ENCODE data around the gene RANBP17. TPM values are rescaled to one million over a fixed set of nuclear protein-coding genes. Genes with fewer than 3 reads are reported as not detected.

The RANBP17 gene
- total and polyA plus RNA-seq, 2 of the 4 experiments (the other 2 are of a cell fraction): 8.2 to 29.0 TPM

- no peaks in the 10 kb centered on the region for H3K36me3 ChIP-seq (ENCODE audit: control insufficient read depth, insufficient read depth, low read length)
- no peak overlapping the region for H2BK120ac ChIP-seq (ENCODE audit: low read depth, low read length)
- no peak overlapping the region for H2BK5ac ChIP-seq (ENCODE audit: low read depth, low read length, poor library complexity, severe bottlenecking)
- no peak overlapping the region for H2AFZ ChIP-seq (replicated peaks; ENCODE audit: low read length, poor library complexity)
- H3K9ac ChIP-seq (ENCODE audit: low read depth, low read length): no peak overlapping the region
- no peaks in the 10 kb centered on the region for H4K20me1 ChIP-seq (ENCODE audit: insufficient read depth, low read length)
- H3K4me3 ChIP-seq (ENCODE audit: insufficient read depth, low read depth, low read length): no peak overlapping the region
- intact Hi-C loops (cut with micrococcal nuclease): no loop called here
- no TSS peak for BruUV-seq (replicated peaks)
- ChIA-PET CTCF (no interaction called here), POLR2A (ENCODE audit: unreplicated experiment) (no interaction called here)
- no peaks in the 10 kb centered on the region for H3K79me1 ChIP-seq (ENCODE audit: low read depth in 1 of 2, low read length in 2 of 2)
- no peak overlapping the region for H2AK9ac ChIP-seq (replicated peaks; ENCODE audit: low read depth, low read length, poor library complexity)
- WGBS, 2 experiments (ENCODE audit: extremely low coverage in 2 of 2, insufficient read length in 1 of 2): no CpG with 5 or more reads among the region's 1 CpG
- no peak overlapping the region for H3K4ac ChIP-seq (ENCODE audit: low read depth, low read length)
- no peak overlapping the region for H4K91ac ChIP-seq (ENCODE audit: insufficient read depth, low read depth, low read length)
- H4K8ac ChIP-seq (ENCODE audit: low read depth in 2 of 2, low read length in 2 of 2): no peak overlapping the region
- H3K9me1 ChIP-seq (ENCODE audit: insufficient read depth, low read length): no peaks in the 10 kb centered on the region
- no peak overlapping the region for H2AK5ac ChIP-seq (ENCODE audit: low read depth, low read length)
- no peak overlapping the region for H3K27ac ChIP-seq (ENCODE audit: insufficient read depth, low read length)
- H3K9me3 ChIP-seq (ENCODE audit: control insufficient read depth, insufficient read depth, low read length): no peaks in the 10 kb centered on the region
- H2BK15ac ChIP-seq (ENCODE audit: low read depth, low read length): no peak overlapping the region
- no peaks in the 10 kb centered on the region for H3K27me3 ChIP-seq (ENCODE audit: control insufficient read depth, insufficient read depth, low read length)
- no peak for ATAC-seq (ENCODE audit: low read depth)
- in situ Hi-C loops (cut with MboI; ENCODE audit: low sequenced_read_pairs): loop anchor here (25.0 kb wide), 1 partner anchor 346 kb away; no protein-coding TSS in a partner anchor
- H3K23ac ChIP-seq (ENCODE audit: low read depth, low read length): no peak overlapping the region
- no peak for DNase-seq
- no peak overlapping the region for H4K5ac ChIP-seq (ENCODE audit: low read depth, low read length)
- no peak overlapping the region for H3K56ac ChIP-seq (ENCODE audit: extremely low read depth, insufficient read depth, low read length)
- dilution Hi-C loops (cut with HindIII; ENCODE audit: low sequenced_read_pairs, unreplicated experiment): no loop called here
- no peak overlapping the region for H2BK20ac ChIP-seq (ENCODE audit: low read depth, low read length)
- no peaks in the 10 kb centered on the region for H3K4me1 ChIP-seq (ENCODE audit: control insufficient read depth, insufficient read depth, low read length)
- H3K4me2 ChIP-seq (ENCODE audit: low read depth, low read length): no peak overlapping the region
- no peak overlapping the region for H3K14ac ChIP-seq (replicated peaks; ENCODE audit: low read depth, low read length)
- no peak overlapping the region for H3K18ac ChIP-seq (ENCODE audit: low read depth, low read length)
- TF ChIP-seq CHD1 (IDR thresholded peaks at IDR 0.05; ENCODE audit: low read depth, low read length) (no peak), NFE2L2 (IDR thresholded peaks at IDR 0.05; ENCODE audit: low read depth, low read length) (no peak), POLR2A (IDR thresholded peaks at IDR 0.05; ENCODE audit: low read depth, low read length) (no peak)
These were observed 296.8 kb downstream of the RANBP17 start for GRCh38 chr5:171158581-171158980.

Data from IMR-90 (cell line).